Endothelial cell (in vitro differentiated cells): ENCODE measurements around the gene FBXL7. TPM values are rescaled to one million over a fixed set of nuclear protein-coding genes. Genes with fewer than 3 reads are reported as not detected.

Experiments used
- DNase-seq: peaks from one replicate; pipeline ENCODE4 v3.0.0; 2021; ENCODE audit warnings: low spot score
- H3K27ac Mint-ChIP-seq: one replicate; pipeline ENCODE4 v1.8.0; 2021; ENCODE audit warnings: mixed read lengths, inconsistent platforms; ENCODE audit not compliant: unreplicated experiment
- H3K27me3 Mint-ChIP-seq: one replicate; pipeline ENCODE4 v1.8.0; 2021; ENCODE audit warnings: mild to moderate bottlenecking, moderate library complexity, mixed read lengths, inconsistent platforms; ENCODE audit not compliant: unreplicated experiment
- H3K36me3 Mint-ChIP-seq: one replicate; pipeline ENCODE4 v1.8.0; 2021; ENCODE audit warnings: mild to moderate bottlenecking, low read depth, mixed read lengths, inconsistent platforms; ENCODE audit not compliant: unreplicated experiment
- H3K4me1 Mint-ChIP-seq: one replicate; pipeline ENCODE4 v1.8.0; 2021; ENCODE audit warnings: mild to moderate bottlenecking, mixed read lengths, inconsistent platforms; ENCODE audit not compliant: unreplicated experiment
- H3K4me3 Mint-ChIP-seq: one replicate; pipeline ENCODE4 v1.8.0; 2021; ENCODE audit warnings: mild to moderate bottlenecking, mixed read lengths, inconsistent platforms; ENCODE audit not compliant: unreplicated experiment
- H3K9me3 Mint-ChIP-seq: one replicate; pipeline ENCODE4 v1.8.0; 2021; ENCODE audit warnings: mixed read lengths, inconsistent platforms; ENCODE audit not compliant: unreplicated experiment
- total RNA-seq: library from RNA; stranded (reverse); fragmentation: NEBNext Ultra II Directional; extraction: Animal tissue kit (Norgen Biotek cat#: 25700); gene quantifications from one replicate; pipeline ENCODE4 v1.2.1, GENCODE V29; 2021; ENCODE audit not compliant: unreplicated experiment
- TF ChIP-seq, protein P1 (sequence below): fragments of 200-600 bp; sonication (generic); IDR thresholded peaks from one replicate; pipeline ENCODE4 v1.5.0; 2021; ENCODE audit warnings: antibody characterized with exemption; ENCODE audit not compliant: unreplicated experiment

The FBXL7 gene
- total RNA-seq, 1 donor from 2014 or later: 63.8 TPM

DNA sequence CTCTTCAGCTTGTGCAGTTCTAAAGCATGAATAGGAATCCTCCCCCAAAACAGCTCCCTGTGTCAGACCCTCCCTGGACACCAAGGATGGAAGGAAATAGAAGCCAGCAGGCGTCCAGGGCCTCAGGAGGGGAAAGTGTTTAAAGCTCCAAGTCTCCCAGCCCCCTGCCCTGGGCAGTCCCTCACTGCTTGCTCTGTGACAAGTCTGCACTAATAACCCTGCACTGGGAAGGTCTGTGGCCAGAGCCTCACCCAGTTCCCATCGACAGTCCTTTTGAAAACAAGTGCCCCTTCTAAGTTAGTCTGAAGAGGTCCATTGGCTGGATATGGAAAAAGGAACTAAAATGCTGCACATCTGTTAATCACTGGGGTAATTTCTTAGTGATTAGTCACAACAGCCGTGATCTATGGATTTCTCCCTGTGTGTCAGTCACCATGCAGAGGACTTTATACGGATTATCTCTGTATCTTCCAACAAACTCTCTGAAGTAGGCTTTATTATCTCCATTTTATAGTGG lies 195.3 kb downstream of the FBXL7 start:
- H3K27ac Mint-ChIP-seq: no peak overlapping the region

DNA sequence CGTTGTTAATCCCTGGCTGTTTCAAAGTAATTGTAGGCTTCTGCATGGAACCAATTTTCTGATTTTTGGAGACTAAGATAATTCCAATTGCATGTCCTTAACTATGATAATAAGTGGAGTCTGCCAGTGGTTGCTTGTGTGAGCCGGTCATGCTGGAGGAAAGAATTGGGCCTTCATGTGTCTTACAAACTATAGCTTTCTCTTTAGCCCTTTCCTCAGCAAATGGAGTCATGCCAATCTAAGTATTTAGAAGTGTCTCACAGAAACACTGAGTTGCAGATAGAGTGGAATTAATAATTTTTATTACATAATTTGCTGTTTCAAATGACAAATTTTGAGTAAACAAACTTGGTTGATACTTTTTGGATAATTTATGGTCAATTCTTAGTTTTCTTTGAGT lies 200.4 kb downstream of the FBXL7 start:
- TF ChIP-seq, protein P1, sequence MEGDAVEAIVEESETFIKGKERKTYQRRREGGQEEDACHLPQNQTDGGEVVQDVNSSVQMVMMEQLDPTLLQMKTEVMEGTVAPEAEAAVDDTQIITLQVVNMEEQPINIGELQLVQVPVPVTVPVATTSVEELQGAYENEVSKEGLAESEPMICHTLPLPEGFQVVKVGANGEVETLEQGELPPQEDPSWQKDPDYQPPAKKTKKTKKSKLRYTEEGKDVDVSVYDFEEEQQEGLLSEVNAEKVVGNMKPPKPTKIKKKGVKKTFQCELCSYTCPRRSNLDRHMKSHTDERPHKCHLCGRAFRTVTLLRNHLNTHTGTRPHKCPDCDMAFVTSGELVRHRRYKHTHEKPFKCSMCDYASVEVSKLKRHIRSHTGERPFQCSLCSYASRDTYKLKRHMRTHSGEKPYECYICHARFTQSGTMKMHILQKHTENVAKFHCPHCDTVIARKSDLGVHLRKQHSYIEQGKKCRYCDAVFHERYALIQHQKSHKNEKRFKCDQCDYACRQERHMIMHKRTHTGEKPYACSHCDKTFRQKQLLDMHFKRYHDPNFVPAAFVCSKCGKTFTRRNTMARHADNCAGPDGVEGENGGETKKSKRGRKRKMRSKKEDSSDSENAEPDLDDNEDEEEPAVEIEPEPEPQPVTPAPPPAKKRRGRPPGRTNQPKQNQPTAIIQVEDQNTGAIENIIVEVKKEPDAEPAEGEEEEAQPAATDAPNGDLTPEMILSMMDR: no peak
- no peaks in the 10 kb centered on the region for H3K27me3 Mint-ChIP-seq
- DNase-seq: no peak
- H3K9me3 Mint-ChIP-seq: no peaks in the 10 kb centered on the region
- H3K4me3 Mint-ChIP-seq: no peak overlapping the region
- no peak overlapping the region for H3K27ac Mint-ChIP-seq
- H3K36me3 Mint-ChIP-seq: peaks cover 5% of the 10 kb centered on the region
- H3K4me1 Mint-ChIP-seq: peaks cover 4% of the 10 kb centered on the region

More for the DNA sequence above, 195.3 kb downstream of the FBXL7 start:
- Mint-ChIP-seq H3K9me3 (no peaks in the 10 kb centered on the region), H3K4me3 (no peak overlapping the region), H3K27me3 (peaks cover 3% of the 10 kb centered on the region), H3K4me1 (peaks cover 22% of the 10 kb centered on the region), H3K36me3 (peaks cover 24% of the 10 kb centered on the region)
- no peak for DNase-seq
- TF ChIP-seq, protein P1: no peak

DNA sequence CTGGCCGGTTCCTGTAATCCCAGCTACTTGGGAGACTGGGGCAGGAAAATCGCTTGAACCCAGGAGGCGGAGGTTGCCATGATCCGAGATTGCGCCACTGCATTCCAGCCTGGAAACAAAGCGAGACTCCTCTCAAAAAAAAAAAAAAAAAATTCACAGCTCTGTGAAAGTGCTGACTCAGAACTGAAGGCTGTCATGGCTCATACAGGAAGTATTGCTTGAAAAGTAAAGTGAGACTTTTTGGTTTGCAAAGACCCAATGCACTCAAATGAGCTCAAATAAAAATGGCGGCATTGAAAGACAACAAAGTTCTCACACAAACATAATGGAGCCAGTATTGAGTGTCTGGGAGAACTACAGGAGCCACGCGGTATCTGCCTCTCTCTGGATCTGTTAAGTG lies 202.1 kb downstream of the FBXL7 start:
- DNase-seq: no peak
- peaks cover 4% of the 10 kb centered on the region for H3K4me1 Mint-ChIP-seq

DNA sequence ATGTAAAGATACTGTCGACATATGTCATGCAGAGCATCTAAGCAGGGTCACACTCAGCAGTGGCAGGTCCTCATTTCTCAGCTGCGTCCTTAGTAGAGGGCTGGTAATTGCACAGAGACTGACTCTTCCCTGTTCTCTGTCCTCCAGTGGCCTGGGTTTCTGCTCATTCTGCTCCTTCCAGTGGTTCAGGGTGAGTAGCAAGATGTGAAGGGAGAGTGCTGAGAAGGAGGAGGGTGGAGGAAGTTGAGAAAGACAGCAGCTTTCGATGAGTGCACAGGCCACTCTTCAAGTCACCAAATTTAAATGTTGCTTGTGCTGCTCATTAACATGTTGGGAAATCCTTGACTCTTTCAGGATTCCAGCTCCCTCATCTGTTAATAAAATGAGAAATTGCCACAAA lies 203.9 kb downstream of the FBXL7 start:
- H3K27ac Mint-ChIP-seq: no peak overlapping the region
- no peaks in the 10 kb centered on the region for H3K27me3 Mint-ChIP-seq
- H3K9me3 Mint-ChIP-seq: no peaks in the 10 kb centered on the region
- peaks cover 4% of the 10 kb centered on the region for H3K4me1 Mint-ChIP-seq
- H3K4me3 Mint-ChIP-seq: no peak overlapping the region
- TF ChIP-seq, protein P1: no peak
- peaks cover 5% of the 10 kb centered on the region for H3K36me3 Mint-ChIP-seq
- no peak for DNase-seq

More for the DNA sequence above, 202.1 kb downstream of the FBXL7 start:
- Mint-ChIP-seq H3K9me3 (no peaks in the 10 kb centered on the region), H3K27me3 (no peaks in the 10 kb centered on the region), H3K27ac (no peak overlapping the region), H3K36me3 (peaks cover 5% of the 10 kb centered on the region), H3K4me3 (no peak overlapping the region)
- TF ChIP-seq, protein P1: no peak

DNA sequence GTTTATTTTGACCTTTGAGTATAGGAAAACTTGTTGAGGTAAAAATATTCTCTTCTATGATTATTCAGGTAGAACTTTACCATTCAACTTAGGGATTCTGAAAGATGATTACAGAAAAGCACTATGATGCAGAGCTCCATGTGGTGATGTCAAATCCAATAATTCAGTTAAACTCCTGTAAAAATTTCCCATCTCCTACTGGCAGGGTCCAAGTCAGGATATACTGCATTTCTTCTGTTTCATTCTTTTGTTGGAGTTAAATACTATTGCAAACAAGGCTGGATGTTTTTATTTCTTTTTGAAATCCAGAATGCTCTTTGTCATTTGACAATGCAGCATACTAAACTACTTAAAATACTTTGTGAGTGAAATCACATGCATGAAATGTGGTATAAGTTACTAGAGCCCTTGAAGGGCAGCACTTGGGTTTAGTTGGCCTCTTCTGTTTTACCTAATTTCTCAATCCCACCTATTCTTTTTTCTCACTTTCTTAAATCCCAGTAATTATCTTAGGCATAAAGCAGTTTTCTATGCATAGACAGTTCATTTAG lies 204.5 kb downstream of the FBXL7 start:
- H3K9me3 Mint-ChIP-seq: no peaks in the 10 kb centered on the region
- H3K4me1 Mint-ChIP-seq: peaks cover under 1% of the 10 kb centered on the region
- TF ChIP-seq, protein P1: no peak
- H3K4me3 Mint-ChIP-seq: no peak overlapping the region
- H3K27ac Mint-ChIP-seq: no peak overlapping the region
- H3K27me3 Mint-ChIP-seq: no peaks in the 10 kb centered on the region
- no peak for DNase-seq
- H3K36me3 Mint-ChIP-seq: no peaks in the 10 kb centered on the region
